IPS-15b (cell line): ENCODE data around the gene HOOK2.
A peak's percentile ranks its signal among the peaks of the same experiment; 100 is the strongest.
"Not testable (repeated sequence)": the region's sequence is repeated elsewhere in the genome, so short reads cannot be mapped to it uniquely, and the experiment has no call there.

Experiments
- H3K27me3 ChIP-seq: one replicate; pipeline ENCODE4 v1.6.1; 2013; ENCODE audit warnings: low read length; ENCODE audit not compliant: control insufficient read depth, insufficient read depth
- H3K36me3 ChIP-seq: one replicate; pipeline ENCODE4 v1.6.1; 2013; ENCODE audit warnings: low read length; ENCODE audit not compliant: control insufficient read depth, insufficient read depth
- H3K4me1 ChIP-seq: one replicate; pipeline ENCODE4 v1.6.1; 2013; ENCODE audit warnings: mild to moderate bottlenecking, low read length; ENCODE audit not compliant: control insufficient read depth, insufficient read depth
- H3K4me3 ChIP-seq: one replicate; pipeline ENCODE4 v1.5.1; 2013; ENCODE audit warnings: low read depth, low read length
- H3K9ac ChIP-seq: one replicate; pipeline ENCODE4 v1.6.1; 2013; ENCODE audit warnings: low read depth, mild to moderate bottlenecking, low read length
- H3K9me3 ChIP-seq: one replicate; pipeline ENCODE4 v1.6.1; 2013; ENCODE audit warnings: mild to moderate bottlenecking, low read length; ENCODE audit not compliant: control insufficient read depth, insufficient read depth

Gene HOOK2, protein sequence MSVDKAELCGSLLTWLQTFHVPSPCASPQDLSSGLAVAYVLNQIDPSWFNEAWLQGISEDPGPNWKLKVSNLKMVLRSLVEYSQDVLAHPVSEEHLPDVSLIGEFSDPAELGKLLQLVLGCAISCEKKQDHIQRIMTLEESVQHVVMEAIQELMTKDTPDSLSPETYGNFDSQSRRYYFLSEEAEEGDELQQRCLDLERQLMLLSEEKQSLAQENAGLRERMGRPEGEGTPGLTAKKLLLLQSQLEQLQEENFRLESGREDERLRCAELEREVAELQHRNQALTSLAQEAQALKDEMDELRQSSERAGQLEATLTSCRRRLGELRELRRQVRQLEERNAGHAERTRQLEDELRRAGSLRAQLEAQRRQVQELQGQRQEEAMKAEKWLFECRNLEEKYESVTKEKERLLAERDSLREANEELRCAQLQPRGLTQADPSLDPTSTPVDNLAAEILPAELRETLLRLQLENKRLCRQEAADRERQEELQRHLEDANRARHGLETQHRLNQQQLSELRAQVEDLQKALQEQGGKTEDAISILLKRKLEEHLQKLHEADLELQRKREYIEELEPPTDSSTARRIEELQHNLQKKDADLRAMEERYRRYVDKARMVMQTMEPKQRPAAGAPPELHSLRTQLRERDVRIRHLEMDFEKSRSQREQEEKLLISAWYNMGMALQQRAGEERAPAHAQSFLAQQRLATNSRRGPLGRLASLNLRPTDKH

DNA sequence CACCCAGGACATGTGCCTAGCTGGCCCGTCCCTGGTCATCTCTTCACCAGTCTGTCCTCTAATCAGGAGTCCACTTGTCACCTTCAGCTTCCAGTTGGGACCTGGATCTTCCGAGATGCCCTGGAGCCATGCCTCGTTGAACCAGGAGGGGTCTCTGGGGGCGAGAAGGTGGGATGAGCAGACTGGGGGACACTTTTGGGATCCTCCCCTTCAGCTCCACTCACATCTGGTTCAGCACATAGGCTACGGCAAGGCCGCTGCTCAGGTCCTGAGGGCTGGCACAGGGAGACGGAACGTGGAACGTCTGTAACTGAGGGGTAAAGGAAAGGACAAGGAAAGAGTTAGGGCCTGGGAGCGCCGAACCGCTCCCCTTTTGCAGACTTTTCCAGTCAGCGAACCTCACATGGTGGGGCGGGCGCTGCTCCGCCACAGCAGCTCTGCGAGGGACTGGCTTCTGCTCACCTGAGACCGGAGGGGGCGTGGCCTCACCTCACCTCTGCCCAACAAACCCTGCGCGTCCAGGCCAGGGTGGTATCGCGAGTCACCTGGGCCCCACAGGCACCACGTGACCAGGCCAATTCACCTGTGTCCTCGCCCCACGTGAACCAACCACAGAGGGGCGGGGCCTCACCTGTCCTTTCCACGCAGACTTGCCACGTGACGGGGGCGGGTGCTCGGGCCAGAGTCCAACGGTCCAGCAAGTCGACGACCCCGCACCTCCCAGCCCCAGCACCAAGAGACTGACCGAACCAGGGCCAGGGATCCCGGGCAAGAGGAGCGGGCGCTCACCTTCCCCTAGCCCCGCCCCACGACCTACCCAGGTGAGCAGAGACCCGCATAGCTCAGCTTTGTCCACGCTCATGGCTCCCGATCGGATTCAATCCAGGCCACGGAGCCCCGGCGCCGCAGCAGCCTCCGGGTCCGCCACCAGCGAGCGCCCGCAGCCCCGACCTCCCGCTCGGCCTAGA, at the start of gene HOOK2:
HOOK2 (minus strand) TSS at position 965 of the 968 bp plus-strand sequence; CDS start at position 862, 103 bp downstream.
- H3K36me3 ChIP-seq: peaks cover 3% of the 10 kb centered on the region
- peak within 1 kb of the TSS; percentile 86 for H3K4me3 ChIP-seq
- peak within 1 kb of the TSS; percentile 81 for H3K9ac ChIP-seq
- no peaks in the 10 kb centered on the region for H3K9me3 ChIP-seq
- no peaks in the 10 kb centered on the region for H3K27me3 ChIP-seq
- peaks cover 8% of the 10 kb centered on the region for H3K4me1 ChIP-seq

DNA sequence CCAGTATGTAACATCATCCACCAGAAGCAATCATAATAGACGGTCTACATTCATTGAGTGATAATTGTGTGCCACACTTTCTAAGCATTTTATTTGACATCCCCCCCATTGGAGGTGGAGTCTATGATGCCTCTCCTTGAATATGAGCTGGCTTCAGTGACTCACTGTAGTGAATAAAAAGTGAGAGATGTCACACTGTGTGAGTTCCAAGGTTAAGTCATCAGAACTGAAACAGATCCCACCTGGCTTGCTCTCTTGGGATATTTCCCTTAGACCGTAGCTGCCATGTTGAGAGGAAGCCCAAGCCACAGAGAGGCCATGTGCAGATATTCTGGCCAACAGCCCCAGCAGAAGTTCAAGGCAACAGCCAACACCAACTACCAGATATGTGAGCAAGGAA, 46.4 kb upstream of the HOOK2 start:
- Histone ChIP-seq H3K9ac (no peak overlapping the region), H3K27me3 (no peaks in the 10 kb centered on the region), H3K36me3 (no peaks in the 10 kb centered on the region), H3K4me1 (peaks cover 2% of the 10 kb centered on the region), H3K4me3 (no peak overlapping the region), H3K9me3 (no peaks in the 10 kb centered on the region)

DNA sequence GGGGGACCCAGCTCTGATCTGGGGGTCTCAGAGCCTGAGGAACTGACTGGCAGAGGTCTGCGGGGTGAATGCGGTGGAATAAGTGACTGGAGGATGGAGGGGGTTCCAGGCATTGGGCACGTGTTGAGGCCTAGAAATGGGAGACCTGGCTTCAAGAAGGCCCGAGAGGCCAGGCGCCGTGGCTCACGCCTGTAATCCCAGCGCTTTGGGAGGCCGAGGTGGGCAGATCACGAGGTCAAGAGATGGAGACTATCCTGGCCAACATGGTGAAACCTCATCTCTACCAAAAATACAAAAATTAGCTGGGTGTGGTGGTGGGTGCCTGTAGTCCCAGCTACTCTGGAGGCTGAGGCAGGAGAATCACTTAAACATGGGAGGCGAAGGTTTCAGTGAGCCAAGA, 42.5 kb upstream of the HOOK2 start:
- not testable (repeated sequence) for H3K36me3 ChIP-seq, H3K4me3 ChIP-seq, H3K27me3 ChIP-seq, H3K9me3 ChIP-seq, H3K9ac ChIP-seq, H3K4me1 ChIP-seq

DNA sequence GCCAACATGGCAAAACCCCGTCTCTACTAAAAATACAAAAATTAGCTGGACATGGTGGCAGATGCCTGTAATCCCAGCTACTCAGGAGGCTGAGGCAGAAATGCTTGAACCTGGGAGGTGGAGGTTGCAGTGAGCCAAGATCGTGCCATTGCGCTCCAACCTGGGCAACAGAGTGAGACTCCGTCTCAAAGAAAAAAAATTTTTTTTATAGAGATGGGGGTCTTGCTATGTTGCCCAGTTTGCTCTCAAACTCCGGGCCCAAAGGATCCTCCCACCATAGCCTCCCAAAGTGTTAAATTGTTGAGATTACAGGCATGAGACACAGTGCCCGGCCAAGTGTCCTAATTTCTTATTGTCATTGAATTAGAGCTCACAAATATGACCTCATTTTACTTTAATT, 41.8 kb upstream of the HOOK2 start:
- not testable (repeated sequence) for H3K36me3 ChIP-seq, H3K4me1 ChIP-seq, H3K9me3 ChIP-seq, H3K4me3 ChIP-seq, H3K27me3 ChIP-seq, H3K9ac ChIP-seq

DNA sequence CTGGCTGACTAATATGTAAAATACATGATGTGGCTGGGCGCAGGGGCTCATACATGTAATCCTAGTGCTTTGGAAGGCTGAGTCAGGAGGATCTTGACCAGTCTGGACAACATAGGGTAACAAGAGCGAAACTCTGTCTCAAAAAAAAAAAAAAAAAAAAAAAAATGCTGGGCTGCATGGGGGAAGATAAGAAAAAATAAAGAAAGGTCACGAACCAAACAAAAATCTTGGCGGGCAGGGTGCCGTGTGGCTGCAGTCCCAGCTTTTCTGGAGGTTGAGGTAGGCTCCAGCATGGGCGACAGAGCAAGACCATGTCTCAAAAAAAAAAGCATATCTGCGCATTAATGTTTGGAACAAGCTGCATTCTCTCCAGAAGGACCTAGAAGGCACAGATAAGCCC, 39.7 kb upstream of the HOOK2 start:
- no peaks in the 10 kb centered on the region for H3K27me3 ChIP-seq
- H3K9me3 ChIP-seq: no peaks in the 10 kb centered on the region
- no peaks in the 10 kb centered on the region for H3K4me1 ChIP-seq
- no peak overlapping the region for H3K4me3 ChIP-seq
- no peak overlapping the region for H3K9ac ChIP-seq
- peaks cover 7% of the 10 kb centered on the region for H3K36me3 ChIP-seq

DNA sequence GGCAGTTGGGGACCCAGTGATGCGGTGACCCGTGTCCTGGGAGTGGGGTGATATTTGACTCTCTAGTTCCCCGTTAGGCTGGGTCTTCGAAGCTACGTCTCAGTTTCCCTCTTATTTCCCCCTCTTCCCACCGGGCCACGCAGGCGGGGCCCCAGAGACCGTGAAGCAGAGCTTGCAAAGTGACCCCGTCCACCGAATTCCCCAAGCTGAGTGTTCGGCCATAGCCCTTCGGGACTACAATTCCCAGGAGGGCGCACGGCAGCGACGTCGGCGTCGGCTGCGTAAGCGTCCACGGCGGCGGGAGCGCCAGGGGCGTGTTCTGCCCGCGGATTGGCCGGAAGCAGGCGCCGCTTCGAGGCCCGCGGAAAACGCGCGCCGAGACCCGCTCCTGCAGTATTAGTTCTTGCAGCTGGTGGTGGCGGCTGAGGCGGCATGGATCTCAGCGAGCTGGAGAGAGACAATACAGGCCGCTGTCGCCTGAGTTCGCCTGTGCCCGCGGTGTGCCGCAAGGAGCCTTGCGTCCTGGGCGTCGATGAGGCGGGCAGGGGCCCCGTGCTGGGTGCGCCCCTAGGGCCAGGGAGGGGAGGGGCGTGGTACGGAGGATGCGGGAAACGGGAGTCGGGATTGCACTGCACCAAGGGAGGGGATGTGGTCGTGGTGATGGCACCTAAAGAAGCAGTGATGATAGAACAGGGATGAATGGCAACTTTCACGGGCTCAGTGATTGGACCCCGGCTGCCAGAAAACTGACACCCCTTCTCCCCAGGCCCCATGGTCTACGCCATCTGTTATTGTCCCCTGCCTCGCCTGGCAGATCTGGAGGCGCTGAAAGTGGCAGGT, 31.1 kb upstream of the HOOK2 start, which contains the start of gene RNASEH2A:
RNASEH2A (plus strand) TSS at position 343 of the 840 bp plus-strand sequence; CDS start at position 433, 90 bp downstream.
- Histone ChIP-seq H3K4me3 (peak within 1 kb of the TSS; percentile 98), H3K4me1 (peaks cover 3% of the 10 kb centered on the region), H3K9me3 (no peaks in the 10 kb centered on the region), H3K27me3 (peaks cover 8% of the 10 kb centered on the region), H3K9ac (peak within 1 kb of the TSS; percentile 88), H3K36me3 (no peaks in the 10 kb centered on the region)

DNA sequence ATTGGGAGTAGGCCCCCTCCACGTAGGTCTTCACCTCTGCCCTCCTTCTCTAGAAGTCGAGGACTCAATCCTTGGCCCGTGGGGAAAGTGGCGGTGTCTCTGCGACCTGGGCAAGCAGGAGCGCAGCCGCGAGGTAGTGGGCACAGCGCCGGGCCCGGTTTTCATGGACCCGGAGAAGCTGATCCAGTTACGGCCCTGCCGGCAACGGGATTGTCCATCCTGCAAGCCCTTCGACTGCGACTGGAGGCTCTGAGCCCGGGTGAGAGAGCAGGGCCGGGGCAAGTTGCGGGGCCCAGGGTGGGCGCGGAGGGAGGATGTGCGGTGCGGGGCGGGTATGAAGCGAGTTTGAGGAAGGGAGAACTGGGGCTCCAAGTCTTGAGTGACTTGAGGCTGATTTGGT, 28.7 kb upstream of the HOOK2 start:
- H3K27me3 ChIP-seq: peaks cover 8% of the 10 kb centered on the region
- H3K9ac ChIP-seq: no peak overlapping the region
- H3K4me1 ChIP-seq: peaks cover 8% of the 10 kb centered on the region
- no peak overlapping the region for H3K4me3 ChIP-seq
- no peaks in the 10 kb centered on the region for H3K9me3 ChIP-seq
- peaks cover 17% of the 10 kb centered on the region for H3K36me3 ChIP-seq

DNA sequence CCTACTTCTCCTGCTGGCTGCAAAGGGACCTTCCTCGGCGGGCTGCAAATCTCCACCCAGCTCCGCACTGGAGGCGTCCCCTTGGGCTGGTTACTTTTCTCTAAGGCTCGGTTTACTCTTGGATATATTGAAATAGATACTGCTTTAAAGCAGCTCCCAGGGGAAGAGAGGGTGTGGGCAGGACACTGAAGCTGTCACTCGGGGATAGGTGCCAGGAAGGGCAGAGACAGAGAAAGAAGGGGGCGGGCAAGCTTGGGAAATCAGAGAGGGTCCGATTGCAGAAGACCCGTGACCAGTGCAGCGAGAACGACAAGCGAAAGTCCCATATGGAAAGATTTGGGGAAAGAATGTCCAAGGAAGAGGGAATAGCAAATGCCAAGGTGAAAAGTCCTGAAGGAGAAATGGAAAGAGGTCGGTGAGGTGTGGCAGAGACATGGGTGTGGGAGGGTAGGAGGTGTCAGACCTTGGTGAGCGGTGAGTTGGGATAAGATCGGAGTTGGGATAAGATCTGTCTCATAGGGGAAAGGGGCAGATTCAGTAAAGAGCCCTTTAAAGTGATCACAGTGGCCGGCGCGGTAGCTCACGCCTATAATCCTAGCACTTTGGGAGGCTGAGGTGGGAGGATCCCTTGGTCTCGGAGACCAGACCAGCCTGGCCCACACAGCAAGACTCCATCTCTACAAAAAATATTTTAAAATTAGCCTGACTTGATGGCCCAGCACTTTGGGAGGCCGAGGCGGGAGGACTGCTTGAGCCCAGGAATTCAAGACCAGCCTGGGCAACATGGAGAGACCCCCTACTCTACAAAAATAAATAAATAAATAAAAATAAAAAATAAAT, 27.1 kb upstream of the HOOK2 start:
- peaks cover 8% of the 10 kb centered on the region for H3K27me3 ChIP-seq
- H3K4me3 ChIP-seq: peak overlapping the region; percentile 96
- no peak overlapping the region for H3K9ac ChIP-seq
- H3K4me1 ChIP-seq: peaks cover 8% of the 10 kb centered on the region
- no peaks in the 10 kb centered on the region for H3K9me3 ChIP-seq
- peaks cover 17% of the 10 kb centered on the region for H3K36me3 ChIP-seq

DNA sequence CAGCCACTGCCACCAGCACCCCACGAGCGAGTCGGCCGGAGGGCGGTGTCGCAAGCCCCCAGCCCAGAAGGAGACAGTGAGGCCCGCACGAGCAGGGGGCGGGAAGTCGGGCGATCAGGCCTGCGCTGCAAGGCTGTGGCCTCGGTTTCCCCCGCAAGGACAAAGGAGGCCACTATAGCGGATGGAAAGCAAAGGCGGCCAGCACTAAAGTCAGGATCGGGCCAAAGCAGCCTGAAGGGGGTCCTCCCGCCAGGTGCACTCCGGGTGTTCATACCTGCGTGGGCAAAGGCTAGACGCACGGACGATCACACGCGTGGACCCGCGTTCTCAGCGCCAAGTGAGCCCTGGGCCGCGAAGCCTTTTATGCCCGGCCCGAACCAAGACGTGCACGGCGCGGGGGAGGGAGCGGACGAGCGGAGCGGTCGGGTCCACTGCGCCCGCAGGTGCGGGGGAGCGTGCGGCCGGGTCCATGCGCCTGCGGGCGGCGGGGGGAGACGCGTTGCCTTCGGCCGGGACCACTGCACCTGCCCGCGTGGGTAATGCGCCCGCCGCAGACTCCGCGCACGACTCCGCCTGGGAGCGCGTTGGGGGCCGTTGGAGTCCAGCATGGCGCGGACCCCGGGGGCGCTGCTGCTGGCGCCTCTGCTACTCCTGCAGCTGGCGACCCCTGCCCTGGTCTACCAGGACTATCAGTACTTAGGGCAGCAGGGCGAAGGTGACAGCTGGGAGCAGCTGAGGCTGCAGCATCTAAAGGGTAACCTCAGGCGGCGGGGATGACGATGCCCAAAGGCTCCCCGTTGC, 26.3 kb upstream of the HOOK2 start, which contains the start of the genes PRDX2 and THSD8:
PRDX2 (minus strand) TSS at position 335 of the 801 bp plus-strand sequence. CDS start 539 bp downstream, outside the sequence.
THSD8 (plus strand) TSS at position 604 of the 801 bp plus-strand sequence; CDS start at position 607, 3 bp downstream.
- Histone ChIP-seq H3K27me3 (peaks cover 8% of the 10 kb centered on the region), H3K4me1 (peaks cover 8% of the 10 kb centered on the region), H3K4me3 (peak within 1 kb of the TSS; percentile 96), H3K36me3 (peaks cover 17% of the 10 kb centered on the region), H3K9me3 (no peaks in the 10 kb centered on the region), H3K9ac (peak within 1 kb of the TSS; percentile 87)
